IMR-90 (cell line): Measurements from ENCODE around the gene CXCL11. TPM values are rescaled to one million over a fixed set of nuclear protein-coding genes. Genes with fewer than 3 reads are reported as not detected.

Experiments used
- ATAC-seq: fragments of 200-7000 bp; cut with Tn5 transposase; 2 replicates; pipeline ENCODE4 v1.9.1; 2020; ENCODE audit warnings: low read depth, mild to moderate bottlenecking, moderate library complexity
- BruUV-seq: library from RNA; stranded (reverse); fragments of 400-500 nt; replicated peaks from 2 replicates; lab custom pipeline; 2021; lab: Mats Ljungman, UMichigan
- CTCF ChIA-PET: fragments of 300-600 bp; formaldehyde crosslinking; extraction: SDS; loops from one replicate; lab custom pipeline; 2021; ENCODE audit warnings: antibody characterized with exemption; lab: Yijun Ruan, JAX
- POLR2A ChIA-PET: fragments of 300-600 bp; sonication (Branson Sonifier 250); formaldehyde crosslinking; loops from one replicate; lab custom pipeline; 2022; ENCODE audit warnings: antibody characterized with exemption; ENCODE audit not compliant: unreplicated experiment; lab: Charles Lee
- DNase-seq: peaks from one replicate; pipeline ENCODE4 v3.0.0; 2013
- H2AFZ ChIP-seq: replicated peaks from 2 replicates; pipeline ENCODE3; 2013; ENCODE audit warnings: low read length, mild to moderate bottlenecking; ENCODE audit not compliant: poor library complexity
- H2AK5ac ChIP-seq: 2 replicates; pipeline ENCODE4 v1.6.1; 2013; ENCODE audit warnings: low read depth, low read length, inconsistent platforms
- H2AK9ac ChIP-seq: replicated peaks from 2 replicates; pipeline ENCODE3; 2013; ENCODE audit warnings: mild to moderate bottlenecking, low read depth, low read length, moderate library complexity; ENCODE audit not compliant: poor library complexity
- H2BK120ac ChIP-seq: 2 replicates; pipeline ENCODE4 v1.6.1; 2013; ENCODE audit warnings: low read depth, low read length, inconsistent platforms
- H2BK15ac ChIP-seq: 3 replicates; pipeline ENCODE4 v1.6.1; 2013; ENCODE audit warnings: low read depth, low read length, inconsistent platforms
- H2BK20ac ChIP-seq: 2 replicates; pipeline ENCODE4 v1.6.1; 2013; ENCODE audit warnings: low read depth, mild to moderate bottlenecking, inconsistent platforms, low read length, moderate library complexity
- H2BK5ac ChIP-seq: 2 replicates; pipeline ENCODE4 v1.6.1; 2013; ENCODE audit warnings: mild to moderate bottlenecking, low read depth, low read length, inconsistent platforms; ENCODE audit not compliant: poor library complexity, severe bottlenecking
- H3K14ac ChIP-seq: replicated peaks from 2 replicates; pipeline ENCODE4 v1.6.1; 2013; ENCODE audit warnings: low read depth, low read length, inconsistent platforms
- H3K18ac ChIP-seq: 2 replicates; pipeline ENCODE4 v1.6.1; 2013; ENCODE audit warnings: low read depth, low read length, control low read depth
- H3K23ac ChIP-seq: 2 replicates; pipeline ENCODE4 v1.6.1; 2013; ENCODE audit warnings: low read depth, low read length, inconsistent platforms
- H3K27ac ChIP-seq: 2 replicates; pipeline ENCODE4 v1.5.1; 2013; ENCODE audit warnings: mild to moderate bottlenecking, control low read depth, low read length; ENCODE audit not compliant: insufficient read depth
- H3K27me3 ChIP-seq: 2 replicates; pipeline ENCODE4 v1.6.1; 2013; ENCODE audit warnings: low read length; ENCODE audit not compliant: control insufficient read depth, insufficient read depth
- H3K36me3 ChIP-seq: 2 replicates; pipeline ENCODE4 v1.6.1; 2013; ENCODE audit warnings: low read length, mixed read lengths; ENCODE audit not compliant: control insufficient read depth, insufficient read depth
- H3K4ac ChIP-seq: 2 replicates; pipeline ENCODE4 v1.6.1; 2013; ENCODE audit warnings: low read depth, low read length, inconsistent platforms
- H3K4me1 ChIP-seq: 2 replicates; pipeline ENCODE4 v1.6.1; 2013; ENCODE audit warnings: low read length, mixed read lengths; ENCODE audit not compliant: control insufficient read depth, insufficient read depth
- H3K4me2 ChIP-seq: 2 replicates; pipeline ENCODE4 v1.6.1; 2013; ENCODE audit warnings: low read depth, mild to moderate bottlenecking, control low read depth, low read length, moderate library complexity
- H3K4me3 ChIP-seq: 2 replicates; pipeline ENCODE4 v1.5.1; 2013; ENCODE audit warnings: low read depth, mild to moderate bottlenecking, control low read depth, low read length, moderate library complexity; ENCODE audit not compliant: insufficient read depth
- H3K56ac ChIP-seq: 2 replicates; pipeline ENCODE4 v1.6.1; 2013; ENCODE audit warnings: low read length, inconsistent platforms; ENCODE audit not compliant: insufficient read depth; ENCODE audit errors: extremely low read depth
- H3K79me1 ChIP-seq, 2 experiments: 2 replicates each; pipeline ENCODE4 v1.6.1; 2013; ENCODE audit warnings: low read length in 2 of 2, inconsistent platforms in 1 of 2, low read depth in 1 of 2
- H3K9ac ChIP-seq: 2 replicates; pipeline ENCODE4 v1.6.1; 2013; ENCODE audit warnings: low read depth, low read length, control low read depth
- H3K9me1 ChIP-seq: 2 replicates; pipeline ENCODE4 v1.6.1; 2013; ENCODE audit warnings: low read length, inconsistent platforms; ENCODE audit not compliant: insufficient read depth
- H3K9me3 ChIP-seq: 2 replicates; pipeline ENCODE4 v1.6.1; 2013; ENCODE audit warnings: low read length; ENCODE audit not compliant: control insufficient read depth, insufficient read depth
- H4K20me1 ChIP-seq: 2 replicates; pipeline ENCODE4 v1.6.1; 2013; ENCODE audit warnings: low read length, inconsistent platforms; ENCODE audit not compliant: insufficient read depth
- H4K5ac ChIP-seq: 2 replicates; pipeline ENCODE4 v1.6.1; 2013; ENCODE audit warnings: mild to moderate bottlenecking, low read depth, low read length, control low read depth
- H4K8ac ChIP-seq, 2 experiments: 2 replicates each; pipeline ENCODE4 v1.6.1; 2013; ENCODE audit warnings: low read depth in 2 of 2, low read length in 2 of 2, control low read depth in 1 of 2, inconsistent platforms in 1 of 2
- H4K91ac ChIP-seq: 2 replicates; pipeline ENCODE4 v1.6.1; 2013; ENCODE audit warnings: low read depth, low read length, inconsistent platforms; ENCODE audit not compliant: insufficient read depth
- BHLHE40 ChIP-seq: fragments of 150-350 bp; IDR thresholded peaks from 2 replicates; pipeline ENCODE4 v1.6.1; 2016; ENCODE audit warnings: mild to moderate bottlenecking, low read depth, low read length
- CEBPB ChIP-seq: IDR thresholded peaks from 2 replicates; pipeline ENCODE4 v1.6.1; 2012; ENCODE audit warnings: low read depth, low read length, improper control_type of control experiment
- CHD1 ChIP-seq: IDR thresholded peaks from 2 replicates; pipeline ENCODE4 v1.6.1; 2012; ENCODE audit warnings: low read depth, low read length, improper control_type of control experiment
- CTCF ChIP-seq: conservative IDR thresholded peaks from 2 replicates; pipeline ENCODE4 v1.5.1; 2012; ENCODE audit warnings: mild to moderate bottlenecking, low read depth, low read length, improper control_type of control experiment
- ELK1 ChIP-seq: fragments of 150-350 bp; IDR thresholded peaks from 2 replicates; pipeline ENCODE4 v1.6.1; 2016; ENCODE audit warnings: low read depth, mild to moderate bottlenecking, low read length, moderate library complexity, borderline replicate concordance
- FOS ChIP-seq: fragments of 150-350 bp; IDR thresholded peaks from 2 replicates; pipeline ENCODE4 v1.6.1; 2016; ENCODE audit warnings: low read depth, low read length
- MAFK ChIP-seq: IDR thresholded peaks from 2 replicates; pipeline ENCODE4 v1.6.1; 2012; ENCODE audit warnings: low read depth, low read length, improper control_type of control experiment
- MAZ ChIP-seq: IDR thresholded peaks from 2 replicates; pipeline ENCODE4 v1.6.1; 2012; ENCODE audit warnings: low read depth, mild to moderate bottlenecking, low read length, improper control_type of control experiment, moderate library complexity, borderline replicate concordance
- MXI1 ChIP-seq: IDR thresholded peaks from 2 replicates; pipeline ENCODE4 v1.6.1; 2012; ENCODE audit warnings: low read depth, mild to moderate bottlenecking, low read length, moderate library complexity, borderline replicate concordance
- NFE2L2 ChIP-seq: fragments of 150-350 bp; IDR thresholded peaks from 2 replicates; pipeline ENCODE4 v1.6.1; 2016; ENCODE audit warnings: low read depth, mild to moderate bottlenecking, low read length
- POLR2A ChIP-seq: IDR thresholded peaks from 2 replicates; pipeline ENCODE4 v1.6.1; 2012; ENCODE audit warnings: mild to moderate bottlenecking, low read depth, low read length
- RAD21 ChIP-seq: IDR thresholded peaks from 2 replicates; pipeline ENCODE4 v1.6.1; 2012; ENCODE audit warnings: low read length, improper control_type of control experiment
- RCOR1 ChIP-seq: IDR thresholded peaks from 2 replicates; pipeline ENCODE4 v1.6.1; 2012; ENCODE audit warnings: mild to moderate bottlenecking, low read length, improper control_type of control experiment; ENCODE audit not compliant: insufficient replicate concordance
- RFX5 ChIP-seq: IDR thresholded peaks from 2 replicates; pipeline ENCODE4 v1.8.0; 2012; ENCODE audit warnings: low read depth, mild to moderate bottlenecking, low read length, moderate library complexity
- SMC3 ChIP-seq: fragments of 150-350 bp; IDR thresholded peaks from 2 replicates; pipeline ENCODE4 v1.6.1; 2016; ENCODE audit warnings: low read depth, mild to moderate bottlenecking, antibody characterized with exemption, low read length, moderate library complexity
- USF2 ChIP-seq: fragments of 150-350 bp; IDR thresholded peaks from 2 replicates; pipeline ENCODE4 v1.6.1; 2017; ENCODE audit warnings: mild to moderate bottlenecking, antibody characterized with exemption, low read length, low read depth
- WGBS, 2 experiments: methylation state at CpG; one replicate each; pipeline versions ENCODE4 v1.1.5 to v1.1.7; 2013; ENCODE audit warnings: missing lambda C conversion rate in 2 of 2; ENCODE audit not compliant: insufficient read length in 1 of 2; ENCODE audit errors: extremely low coverage in 2 of 2; 5-methylcytosine and 5-hydroxymethylcytosine counted together
- dilution Hi-C: fragments of 300-500 bp; cut with HindIII; formaldehyde crosslinking; loops from one replicate; pipeline ENCODE4 v1.14.3; 2018; ENCODE audit warnings: low sequenced_read_pairs; ENCODE audit not compliant: unreplicated experiment
- in situ Hi-C: fragments of 300-500 bp; cut with MboI; formaldehyde crosslinking; loops from 3 replicates; pipeline ENCODE4 v1.14.3; 2019; ENCODE audit warnings: low sequenced_read_pairs, inconsistent platforms, mixed read lengths
- intact Hi-C: fragments of 100-400 bp; cut with micrococcal nuclease; formaldehyde crosslinking; loops from 2 replicates; pipeline ENCODE4 v1.10.0; 2022
- polyA plus RNA-seq, 3 experiments: library from polyadenylated mRNA; depleted of rRNA; stranded (reverse); fragments of >200 nt; gene quantifications; 2 replicates each; pipeline ENCODE4 v1.2.3, GENCODE V29; 2012; ENCODE audit warnings: low replicate concordance in 1 of 3
- total RNA-seq: library from RNA; depleted of rRNA; stranded (reverse); fragments of >200 nt; gene quantifications from 2 replicates; pipeline ENCODE4 v1.2.3, GENCODE V29; 2012

The CXCL11 gene
- total and polyA plus RNA-seq, 2 of the 4 experiments (the other 2 are of a cell fraction), result under 0.01 TPM; not detected in 1

GRCh38 chr4:76053730-76054129 is 17.9 kb upstream of the CXCL11 start:
- H3K9me3 ChIP-seq, result no peaks in the 10 kb centered on the region
- H3K4me2 ChIP-seq, result no peak overlapping the region
- no peaks in the 10 kb centered on the region for H4K20me1 ChIP-seq
- no CpG with 5 or more reads among the region's 4 CpGs for WGBS, 2 experiments
- no peaks in the 10 kb centered on the region for H3K36me3 ChIP-seq
- no peak overlapping the region for H3K9ac ChIP-seq
- H3K23ac ChIP-seq, result no peak overlapping the region
- CTCF ChIA-PET, result interaction anchor here (0.7 to 1.4 kb wide), 4 partner anchors 9 to 34 kb away, joined by 3 to 4 read pairs (median 4); no protein-coding TSS in a partner anchor
- no peak overlapping the region for H3K4me3 ChIP-seq
- POLR2A ChIA-PET, result interaction anchor here (0.6 to 0.7 kb wide), 2 partner anchors 35 to 54 kb away, joined by 3 read pairs; no protein-coding TSS in a partner anchor
- no peak overlapping the region for H4K91ac ChIP-seq
- no peaks in the 10 kb centered on the region for H3K9me1 ChIP-seq
- H4K5ac ChIP-seq, result no peak overlapping the region
- no peak overlapping the region for H4K8ac ChIP-seq
- no peak overlapping the region for H3K4ac ChIP-seq
- no peak overlapping the region for H2AFZ ChIP-seq
- H2AK5ac ChIP-seq, result no peak overlapping the region
- no peak overlapping the region for H2BK120ac ChIP-seq
- ATAC-seq (no peak), DNase-seq (no peak)
- no peak overlapping the region for H3K56ac ChIP-seq
- H2AK9ac ChIP-seq, result no peak overlapping the region
- no peak overlapping the region for H2BK5ac ChIP-seq
- H2BK15ac ChIP-seq, result no peak overlapping the region
- no peaks in the 10 kb centered on the region for H3K79me1 ChIP-seq
- BruUV-seq, result no TSS peak
- TF ChIP-seq RFX5, result no peak
- TF ChIP-seq SMC3, result no peak
- no peak for TF ChIP-seq RAD21
- TF ChIP-seq USF2, result no peak
- no peak for TF ChIP-seq ELK1
- no peak for TF ChIP-seq BHLHE40
- no peak for TF ChIP-seq MXI1
- no peak for TF ChIP-seq CHD1
- TF ChIP-seq FOS, result no peak
- TF ChIP-seq MAZ, result no peak
- TF ChIP-seq NFE2L2, result no peak
- TF ChIP-seq MAFK, result no peak
- no peak for TF ChIP-seq CEBPB
- no peak for TF ChIP-seq RCOR1
- TF ChIP-seq CTCF, result no peak
- no peak for TF ChIP-seq POLR2A
- no peak overlapping the region for H3K27ac ChIP-seq
- no peak overlapping the region for H2BK20ac ChIP-seq
- H3K14ac ChIP-seq, result no peak overlapping the region
- H3K27me3 ChIP-seq, result peaks cover 13% of the 10 kb centered on the region
- dilution Hi-C loops (no loop called here), in situ Hi-C loops (no loop called here), intact Hi-C loops (no loop called here)
- no peaks in the 10 kb centered on the region for H3K4me1 ChIP-seq
- H3K18ac ChIP-seq, result no peak overlapping the region
